Stimulated activated naive CD8-positive, alpha-beta T cell treated with anti-CD3 and anti-CD28 coated beads, Interleukin-15, amount 100 ng/mL, for 72 hours (primary cell): Measurements from ENCODE around the gene C11orf54.
A peak's percentile ranks its signal among the peaks of the same experiment; 100 is the strongest.

Source experiments
- ATAC-seq: fragments of 150-1000 bp; cut with Tn5 transposase; 2 replicates; pipeline ENCODE4 v1.10.0; 2021; ENCODE audit warnings: mild to moderate bottlenecking, moderate library complexity
- DNase-seq, 2 donors: peaks; one replicate each; pipeline ENCODE4 v3.0.0; 2021 to 2022
- H3K27ac Mint-ChIP-seq, 2 donors: one replicate each; pipeline ENCODE4 v1.8.0; 2022; ENCODE audit warnings: mild to moderate bottlenecking in 2 of 2, mixed read lengths in 2 of 2, moderate library complexity in 2 of 2
- H3K27me3 Mint-ChIP-seq: one replicate; pipeline ENCODE4 v1.8.0; 2022; ENCODE audit warnings: mixed read lengths
- H3K4me1 Mint-ChIP-seq: one replicate; pipeline ENCODE4 v1.8.0; 2022; ENCODE audit warnings: mild to moderate bottlenecking, mixed read lengths
- H3K4me3 Mint-ChIP-seq, 2 donors: one replicate each; pipeline ENCODE4 v1.8.0; 2022; ENCODE audit warnings: mild to moderate bottlenecking in 2 of 2, mixed read lengths in 2 of 2, moderate library complexity in 1 of 2
- H3K9me3 Mint-ChIP-seq, 2 donors: one replicate each; pipeline ENCODE4 v1.8.0; 2022; ENCODE audit warnings: mixed read lengths in 2 of 2

The C11orf54 gene

GRCh38 chr11:93741094-93741881, at the start of gene C11orf54, which contains the start of gene TAF1D:
TSS of gene C11orf54 (plus strand) at chr11:93741672. CDS start at chr11:93747394, 5,722 bp downstream.
TSS of gene TAF1D (minus strand) at chr11:93741495. CDS start at chr11:93739304, 2,191 bp downstream.
- Mint-ChIP-seq H3K4me1 (peaks cover 56% of the 10 kb centered on the region), H3K9me3 (no peaks in the 10 kb centered on the region), H3K4me3 (peak within 1 kb of the TSS; percentile 92 to 95), H3K27ac (peak within 1 kb of the TSS; percentile 100), H3K27me3 (no peaks in the 10 kb centered on the region)
- DNase-seq (peak; percentile 94 to 97), ATAC-seq (peak; percentile 87)

GRCh38 chr11:93694109-93694508, 47.4 kb upstream of the C11orf54 start:
- Mint-ChIP-seq H3K27ac (no peak overlapping the region), H3K4me3 (no peak overlapping the region), H3K9me3 (no peaks in the 10 kb centered on the region), H3K27me3 (no peaks in the 10 kb centered on the region), H3K4me1 (no peaks in the 10 kb centered on the region)
- DNase-seq (no peak), ATAC-seq (no peak)

GRCh38 chr11:93694557-93694956, 46.9 kb upstream of the C11orf54 start:
- no peak overlapping the region for H3K27ac Mint-ChIP-seq
- ATAC-seq (no peak), DNase-seq (no peak)
- H3K4me3 Mint-ChIP-seq, result no peak overlapping the region
- no peaks in the 10 kb centered on the region for H3K4me1 Mint-ChIP-seq
- H3K27me3 Mint-ChIP-seq, result no peaks in the 10 kb centered on the region
- H3K9me3 Mint-ChIP-seq, result no peaks in the 10 kb centered on the region

GRCh38 chr11:93697611-93698010, 43.9 kb upstream of the C11orf54 start:
- DNase-seq (no peak), ATAC-seq (no peak)
- Mint-ChIP-seq H3K4me3 (no peak overlapping the region), H3K9me3 (no peaks in the 10 kb centered on the region), H3K4me1 (no peaks in the 10 kb centered on the region), H3K27me3 (no peaks in the 10 kb centered on the region), H3K27ac (no peak overlapping the region)

DNA sequence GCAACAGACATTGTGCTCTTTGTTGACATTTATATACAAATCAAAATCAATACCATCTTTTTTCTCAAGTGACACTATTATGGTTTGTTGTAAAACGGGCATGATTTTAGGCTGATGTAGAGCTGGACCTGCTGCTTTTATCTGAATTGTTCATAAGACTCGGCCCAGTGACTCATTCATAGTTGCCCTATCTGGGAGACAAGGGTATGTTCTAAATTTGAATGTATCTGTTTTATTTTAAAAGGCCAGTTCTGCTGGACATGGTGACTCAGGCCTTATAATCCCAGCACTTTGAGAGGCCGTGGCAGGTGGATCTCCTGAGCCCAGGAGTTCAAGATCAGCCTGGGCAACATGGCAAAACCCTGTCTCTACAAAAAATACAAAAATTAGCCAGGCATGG, 40.6 kb upstream of the C11orf54 start:
- ATAC-seq (no peak), DNase-seq (no peak)
- Mint-ChIP-seq H3K4me3 (no peak overlapping the region), H3K27ac (peak overlapping the region in 1 of 2 donors; percentile 48), H3K27me3 (no peaks in the 10 kb centered on the region), H3K9me3 (no peaks in the 10 kb centered on the region), H3K4me1 (no peaks in the 10 kb centered on the region)

DNA sequence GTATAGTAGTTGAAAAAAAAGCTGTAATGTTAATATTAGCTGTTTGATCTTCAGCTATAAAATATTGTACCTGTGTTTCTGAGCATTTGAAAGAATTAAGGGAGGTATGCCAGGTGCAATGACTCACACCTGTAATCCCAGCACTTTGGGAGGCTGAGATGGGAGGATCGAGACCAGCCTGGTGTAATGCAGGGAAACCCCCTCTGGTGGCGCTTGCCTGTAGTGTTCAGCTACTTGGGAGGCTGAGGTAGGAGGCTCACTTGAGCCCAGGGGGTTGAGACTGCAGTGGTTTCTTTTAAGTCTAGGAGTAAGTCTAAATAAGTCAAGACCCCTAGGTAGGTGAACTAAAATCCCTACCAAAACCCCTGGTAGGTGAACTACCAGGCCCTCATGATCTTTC, 37.2 kb upstream of the C11orf54 start:
- H3K4me1 Mint-ChIP-seq, result no peaks in the 10 kb centered on the region
- DNase-seq (peak in 1 of 2 donors; percentile 4), ATAC-seq (no peak)
- no peak overlapping the region for H3K27ac Mint-ChIP-seq
- H3K4me3 Mint-ChIP-seq, result no peak overlapping the region
- H3K9me3 Mint-ChIP-seq, result peaks cover 5 to 14% of the 10 kb centered on the region in 2 donors
- H3K27me3 Mint-ChIP-seq, result no peaks in the 10 kb centered on the region

DNA sequence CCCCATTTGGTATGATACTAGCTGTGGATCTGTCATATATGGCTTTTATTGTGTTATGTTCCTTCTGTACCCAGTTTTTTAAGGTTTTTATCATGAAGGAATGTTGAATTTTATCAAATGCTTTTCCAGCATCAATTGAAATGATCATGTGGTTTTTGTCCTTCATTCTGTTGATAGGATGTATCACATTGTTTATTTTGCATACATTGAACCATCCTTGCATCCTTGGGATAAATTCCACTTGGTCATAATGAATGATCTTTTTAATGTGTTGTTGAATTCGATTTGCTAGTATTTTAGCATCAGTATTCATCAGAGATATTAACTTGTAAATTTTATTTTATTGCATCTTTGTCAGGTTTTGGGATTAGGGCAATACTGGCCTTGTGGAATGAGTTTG, 31.2 kb upstream of the C11orf54 start:
- Mint-ChIP-seq H3K4me1 (peaks cover 1% of the 10 kb centered on the region), H3K4me3 (no peak overlapping the region), H3K9me3 (peaks cover 11 to 44% of the 10 kb centered on the region in 2 donors), H3K27ac (no peak overlapping the region), H3K27me3 (no peaks in the 10 kb centered on the region)
- DNase-seq (no peak), ATAC-seq (no peak)

- H3K4me1 Mint-ChIP-seq, result peaks cover 21% of the 10 kb centered on the region
- no peaks in the 10 kb centered on the region for H3K27me3 Mint-ChIP-seq
- peaks cover 11 to 54% of the 10 kb centered on the region in 2 donors for H3K9me3 Mint-ChIP-seq
- H3K27ac Mint-ChIP-seq, result no peak overlapping the region
- no peak overlapping the region for H3K4me3 Mint-ChIP-seq
- no peak for ATAC-seq
- no peak for DNase-seq
Measured at GRCh38 chr11:93712678-93713077, 28.8 kb upstream of the C11orf54 start.

DNA sequence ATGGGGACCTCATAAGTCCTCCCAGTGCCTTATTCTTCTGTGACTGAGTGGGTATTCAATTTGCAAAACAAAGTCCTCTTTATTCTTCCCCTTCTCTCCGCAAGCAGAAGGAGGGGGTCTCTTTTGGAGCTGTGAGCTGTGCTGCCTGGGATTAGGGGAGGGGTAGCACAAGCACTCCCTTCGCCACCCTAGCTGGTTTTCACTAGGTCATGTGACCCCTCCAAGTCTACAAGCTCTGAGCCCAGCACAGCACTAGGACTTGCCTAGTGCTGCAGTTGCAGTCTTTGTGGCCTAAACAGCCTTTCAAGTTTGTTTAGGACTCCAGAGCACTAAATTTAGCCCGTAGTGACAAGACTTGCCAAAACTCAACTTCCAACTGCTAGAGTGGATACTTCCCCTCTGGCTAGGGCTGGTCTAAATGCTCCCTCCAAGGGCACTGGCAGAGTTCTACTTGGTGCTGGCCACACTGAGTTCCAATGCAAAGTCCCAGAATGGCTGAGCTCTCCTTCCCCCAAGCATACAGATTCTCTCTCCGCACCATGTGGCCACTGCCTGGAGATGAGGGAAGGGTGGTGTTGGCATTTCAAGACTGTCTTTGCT, 25.6 kb upstream of the C11orf54 start:
- H3K9me3 Mint-ChIP-seq, result peaks cover 3 to 23% of the 10 kb centered on the region in 2 donors
- no peaks in the 10 kb centered on the region for H3K27me3 Mint-ChIP-seq
- DNase-seq (no peak), ATAC-seq (no peak)
- peaks cover 31% of the 10 kb centered on the region for H3K4me1 Mint-ChIP-seq
- no peak overlapping the region for H3K4me3 Mint-ChIP-seq
- no peak overlapping the region for H3K27ac Mint-ChIP-seq

- H3K27ac Mint-ChIP-seq, result peak overlapping the region in 1 of 2 donors; percentile 10
- H3K9me3 Mint-ChIP-seq, result peaks cover 3 to 19% of the 10 kb centered on the region in 2 donors
- H3K27me3 Mint-ChIP-seq, result no peaks in the 10 kb centered on the region
- H3K4me1 Mint-ChIP-seq, result peaks cover 31% of the 10 kb centered on the region
- no peak for DNase-seq
- no peak overlapping the region for H3K4me3 Mint-ChIP-seq
- no peak for ATAC-seq
Measured at GRCh38 chr11:93717501-93717900, 24.0 kb upstream of the C11orf54 start.

DNA sequence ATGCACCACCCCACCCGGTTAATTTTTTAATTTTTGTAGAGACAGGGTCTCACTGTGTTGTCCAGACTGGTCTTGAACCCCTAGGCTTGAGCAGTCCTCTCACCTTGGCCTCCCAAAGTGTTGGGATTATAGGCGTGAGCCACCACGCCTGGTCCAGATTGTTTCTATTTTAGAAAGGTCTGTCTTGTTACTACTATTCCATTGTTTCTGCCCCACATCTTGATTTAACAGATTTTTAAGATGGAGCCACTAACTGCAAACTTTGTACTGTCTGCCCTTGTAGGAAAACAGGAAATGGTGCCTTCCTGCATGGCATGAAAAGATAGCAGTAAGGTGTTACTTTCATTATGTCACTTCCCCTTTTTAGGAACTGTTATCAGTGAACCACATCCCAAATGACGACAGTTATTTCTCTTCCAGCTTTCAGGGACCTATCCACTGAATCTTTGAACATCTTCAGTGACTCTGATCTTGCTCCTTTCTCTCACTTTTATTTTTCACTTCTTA, 23.4 kb upstream of the C11orf54 start:
- no peaks in the 10 kb centered on the region for H3K27me3 Mint-ChIP-seq
- peaks cover 3 to 19% of the 10 kb centered on the region in 2 donors for H3K9me3 Mint-ChIP-seq
- no peak for DNase-seq
- H3K4me3 Mint-ChIP-seq, result peak overlapping the region in 1 of 2 donors; percentile 26
- H3K27ac Mint-ChIP-seq, result peak overlapping the region; percentile 50 to 90
- H3K4me1 Mint-ChIP-seq, result peaks cover 31% of the 10 kb centered on the region
- no peak for ATAC-seq

DNA sequence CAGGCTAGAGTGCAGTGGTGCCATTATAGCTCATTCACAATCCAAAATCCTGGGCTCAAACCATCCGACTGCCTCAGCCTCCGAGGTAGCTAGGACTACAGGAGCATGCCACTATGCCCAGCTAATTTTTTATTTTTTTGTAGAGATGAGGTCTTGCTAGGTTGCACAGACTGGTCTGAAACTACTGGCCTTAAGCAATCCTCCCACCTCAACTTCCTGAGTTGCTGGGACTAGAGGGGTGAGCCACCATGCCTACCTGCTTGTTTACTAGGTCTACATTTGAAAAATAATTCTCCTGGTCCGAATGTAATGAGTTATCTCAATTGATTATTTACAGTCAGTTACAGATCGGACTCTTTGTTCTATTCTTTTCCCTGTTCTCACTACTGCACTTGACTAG, 22.2 kb upstream of the C11orf54 start:
- H3K27me3 Mint-ChIP-seq, result no peaks in the 10 kb centered on the region

DNA sequence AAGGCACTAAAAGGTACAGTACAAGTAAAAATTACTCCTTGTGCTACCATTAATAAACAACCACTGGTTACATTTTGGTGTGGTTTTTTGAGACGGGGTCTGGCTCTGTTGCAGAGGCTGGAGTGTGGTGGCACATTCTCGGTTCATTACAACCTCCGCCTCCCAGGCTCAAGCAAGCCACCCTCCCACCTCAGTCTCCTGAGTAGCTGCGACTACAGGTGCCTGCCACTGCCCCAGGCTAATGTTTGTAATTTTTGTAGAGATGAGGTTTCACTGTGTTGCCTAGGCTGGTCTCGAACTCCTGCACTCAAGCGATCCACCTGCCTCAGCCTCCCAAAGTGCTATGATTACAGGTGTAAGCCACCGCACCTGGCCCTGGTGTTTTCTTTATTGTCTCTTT, 20.9 kb upstream of the C11orf54 start:
- Mint-ChIP-seq H3K4me3 (no peak overlapping the region), H3K27me3 (no peaks in the 10 kb centered on the region), H3K27ac (no peak overlapping the region), H3K4me1 (peaks cover 28% of the 10 kb centered on the region), H3K9me3 (peaks cover 3 to 8% of the 10 kb centered on the region in 2 donors)
- DNase-seq (no peak), ATAC-seq (no peak)

More for the DNA sequence above, 22.2 kb upstream of the C11orf54 start:
- Mint-ChIP-seq H3K4me3 (no peak overlapping the region), H3K9me3 (peaks cover 3 to 19% of the 10 kb centered on the region in 2 donors), H3K27ac (no peak overlapping the region), H3K4me1 (peaks cover 31% of the 10 kb centered on the region)
- DNase-seq (no peak), ATAC-seq (no peak)

DNA sequence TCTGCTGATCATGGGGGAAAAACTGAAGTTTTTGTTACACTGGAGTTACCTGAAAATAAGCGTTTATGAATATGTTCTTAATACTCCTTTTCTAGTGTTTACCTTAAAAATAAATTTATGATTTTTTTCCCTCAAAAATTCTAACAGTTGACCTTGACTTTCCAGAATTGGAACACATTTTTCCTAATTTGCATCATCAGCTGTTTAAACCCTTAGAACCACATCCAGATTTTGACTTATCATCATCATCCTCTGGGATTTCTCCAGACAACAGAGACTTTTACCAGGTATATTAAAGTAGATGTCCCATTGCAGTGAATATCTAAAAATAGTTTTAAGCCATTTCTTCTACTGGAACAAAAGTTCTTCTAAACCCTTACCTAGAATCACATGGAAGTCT, 17.4 kb upstream of the C11orf54 start:
- no peak for ATAC-seq
- H3K4me3 Mint-ChIP-seq, result no peak overlapping the region
- H3K27me3 Mint-ChIP-seq, result no peaks in the 10 kb centered on the region
- no peaks in the 10 kb centered on the region for H3K4me1 Mint-ChIP-seq
- H3K27ac Mint-ChIP-seq, result no peak overlapping the region
- no peak for DNase-seq
- H3K9me3 Mint-ChIP-seq, result no peaks in the 10 kb centered on the region

- no peaks in the 10 kb centered on the region for H3K27me3 Mint-ChIP-seq
- H3K27ac Mint-ChIP-seq, result peak overlapping the region in 1 of 2 donors; percentile 74
- H3K9me3 Mint-ChIP-seq, result no peaks in the 10 kb centered on the region
- DNase-seq, result no peak
- ATAC-seq, result peak; percentile 29
- no peaks in the 10 kb centered on the region for H3K4me1 Mint-ChIP-seq
- no peak overlapping the region for H3K4me3 Mint-ChIP-seq
Measured at GRCh38 chr11:93727985-93728791, 13.3 kb upstream of the C11orf54 start.
